Ovary (tissue), 9 donors: ENCODE data around the gene CAMTA1. TPM values are rescaled to one million over a fixed set of nuclear protein-coding genes. Genes with fewer than 3 reads are reported as not detected.

ENCODE experiments used
- DNase-seq, 5 donors: peaks; one replicate each; pipeline ENCODE4 v3.0.0-alpha.2; 2019 to 2020
- H3K27ac ChIP-seq, 2 donors: fragments of 200-600 bp; one replicate each; pipeline versions ENCODE4 v1.5.1 to v1.8.0; 2019 to 2022
- H3K27me3 ChIP-seq: fragments of 200-600 bp; one replicate; pipeline ENCODE4 v1.8.0; 2022
- H3K36me3 ChIP-seq: fragments of 200-600 bp; sonication (generic); one replicate; pipeline ENCODE4 v1.5.1; 2019
- H3K4me1 ChIP-seq: one replicate; pipeline ENCODE4 v1.8.1; 2013; ENCODE audit warnings: mild to moderate bottlenecking, moderate library complexity; ENCODE audit not compliant: insufficient read depth
- H3K4me3 ChIP-seq: fragments of 200-600 bp; sonication (generic); one replicate; pipeline ENCODE4 v1.5.1; 2017
- H3K9me3 ChIP-seq, 2 donors: fragments of 200-600 bp in 1 of 2; sonication (generic) in 1 of 2; one replicate each; pipeline versions ENCODE4 v1.5.1 to v1.8.1; 2013 to 2019; ENCODE audit warnings: mild to moderate bottlenecking in 1 of 2, moderate library complexity in 1 of 2
- EP300 ChIP-seq: sonication (generic); formaldehyde crosslinking; IDR thresholded peaks from one replicate; pipeline ENCODE4 v1.6.1; 2017; ENCODE audit warnings: antibody characterized with exemption
- POLR2A ChIP-seq: fragments of 450-650 bp; IDR thresholded peaks from one replicate; pipeline ENCODE4 v1.6.1; 2017; ENCODE audit warnings: antibody characterized with exemption, mild to moderate bottlenecking, moderate library complexity
- WGBS, 3 donors: extraction: QIAGEN DNeasy Blood & Tissue Kit in 1 of 3; methylation state at CpG; one replicate each; pipeline versions ENCODE4 v1.1.5 to v1.1.7; 2013 to 2017; 5-methylcytosine and 5-hydroxymethylcytosine counted together
- intact Hi-C, 4 donors: fragments of 100-400 bp; cut with DNase I; formaldehyde crosslinking; loops; one replicate each; pipeline versions ENCODE4 v1.11.0 to v1.15.1; 2022 to 2023
- polyA plus RNA-seq, 2 donors: library from polyadenylated mRNA; stranded (reverse); fragments of 200-250 nt in 1 of 2; fragments of 350-450 nt in 1 of 2; fragmentation: Illumina TruSeq in 1 of 2; extraction: RNeasy Lipid Tissue Mini Kit (QIAGEN cat#74804) in 1 of 2; gene quantifications; one replicate each; pipeline ENCODE4 v1.2.3, GENCODE V29; 2013 to 2014
- total RNA-seq, 7 donors: library from RNA; depleted of rRNA in 2 of 7; stranded (reverse); fragments of >200 nt in 2 of 7; fragmentation: NEBNext Ultra II Directional in 3 of 7; extraction: Animal tissue kit (Norgen Biotek cat#: 25700) in 3 of 7; gene quantifications; one replicate each; pipeline versions ENCODE4 v1.1.0 to v1.2.4, GENCODE V29; 2016 to 2023
- TF ChIP-seq, protein P1 (sequence below), 3 donors: fragments of 450-650 bp in 2 of 3; fragments of 200-600 bp in 1 of 3; IDR thresholded peaks; one replicate each; pipeline versions ENCODE4 v1.5.1 to v1.8.0; 2016 to 2022; ENCODE audit warnings: antibody characterized with exemption in 3 of 3, mild to moderate bottlenecking in 1 of 3
- donor health status: DM: no; HTN: no; CAD: no; lungs with moderate emphysema.
- donor health status: DM: no; HTN: no; CAD: no.
- donor health status: Bipolar disorder and iron deficiency.
- donor health status: DM: yes; HTN: yes; CAD: no.
- donor health status: DM: no; HTN: no; CAD: no.
- donor health status: DM: yes; HTN: yes; CAD: no.

The CAMTA1 gene
- total and polyA plus RNA-seq, 9 donors, result 51.1 to 150 (median 67.4) TPM

DNA sequence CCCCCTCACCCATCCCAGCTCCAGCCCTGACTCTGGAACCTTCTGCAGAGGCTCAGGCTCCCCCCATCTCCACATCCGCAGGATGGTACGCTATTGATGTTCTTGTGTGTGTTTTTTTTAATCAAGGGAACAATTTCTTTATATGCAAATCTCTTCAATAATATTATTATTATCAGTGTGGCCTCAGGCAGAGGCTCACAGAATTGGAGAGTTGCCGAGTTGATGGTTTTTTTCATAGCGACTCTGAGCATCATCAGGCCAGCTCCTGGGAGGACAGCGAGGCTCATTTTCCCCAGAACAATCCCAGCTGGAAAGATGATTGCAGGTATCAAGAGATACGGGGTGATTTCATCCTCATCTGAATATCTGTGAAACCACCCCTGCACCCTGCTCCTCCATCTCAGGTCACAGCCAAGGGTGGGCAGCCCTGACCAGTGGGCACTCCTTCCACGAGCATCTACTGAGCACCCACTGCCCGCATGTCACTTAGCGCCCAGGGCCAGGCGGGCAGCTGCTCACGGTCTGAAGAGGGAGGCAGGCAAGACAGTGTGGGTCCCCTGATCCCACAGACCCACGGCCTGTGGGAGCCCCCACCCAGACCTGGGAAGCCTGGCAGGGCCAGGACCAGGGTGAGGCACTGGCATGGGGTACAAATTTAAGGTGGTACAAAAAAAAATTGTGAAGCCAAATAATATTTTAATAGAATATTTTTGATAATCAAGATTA is 740.2 kb downstream of the CAMTA1 start:
- intact Hi-C loops, result no loop called here
- Histone ChIP-seq H3K9me3 (no peaks in the 10 kb centered on the region), H3K36me3 (no peaks in the 10 kb centered on the region), H3K4me1 (peaks cover 2% of the 10 kb centered on the region), H3K27me3 (no peaks in the 10 kb centered on the region), H3K4me3 (no peak overlapping the region), H3K27ac (no peak overlapping the region)
- 80 to 87% (median 84%) methylated on average over 12 of the region's 12 CpGs for WGBS, 3 donors
- TF ChIP-seq POLR2A (no peak), EP300 (no peak)
- TF ChIP-seq, protein P1, sequence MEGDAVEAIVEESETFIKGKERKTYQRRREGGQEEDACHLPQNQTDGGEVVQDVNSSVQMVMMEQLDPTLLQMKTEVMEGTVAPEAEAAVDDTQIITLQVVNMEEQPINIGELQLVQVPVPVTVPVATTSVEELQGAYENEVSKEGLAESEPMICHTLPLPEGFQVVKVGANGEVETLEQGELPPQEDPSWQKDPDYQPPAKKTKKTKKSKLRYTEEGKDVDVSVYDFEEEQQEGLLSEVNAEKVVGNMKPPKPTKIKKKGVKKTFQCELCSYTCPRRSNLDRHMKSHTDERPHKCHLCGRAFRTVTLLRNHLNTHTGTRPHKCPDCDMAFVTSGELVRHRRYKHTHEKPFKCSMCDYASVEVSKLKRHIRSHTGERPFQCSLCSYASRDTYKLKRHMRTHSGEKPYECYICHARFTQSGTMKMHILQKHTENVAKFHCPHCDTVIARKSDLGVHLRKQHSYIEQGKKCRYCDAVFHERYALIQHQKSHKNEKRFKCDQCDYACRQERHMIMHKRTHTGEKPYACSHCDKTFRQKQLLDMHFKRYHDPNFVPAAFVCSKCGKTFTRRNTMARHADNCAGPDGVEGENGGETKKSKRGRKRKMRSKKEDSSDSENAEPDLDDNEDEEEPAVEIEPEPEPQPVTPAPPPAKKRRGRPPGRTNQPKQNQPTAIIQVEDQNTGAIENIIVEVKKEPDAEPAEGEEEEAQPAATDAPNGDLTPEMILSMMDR (IDR thresholded peaks at IDR 0.05), result no peak
- DNase-seq, result no peak

DNA sequence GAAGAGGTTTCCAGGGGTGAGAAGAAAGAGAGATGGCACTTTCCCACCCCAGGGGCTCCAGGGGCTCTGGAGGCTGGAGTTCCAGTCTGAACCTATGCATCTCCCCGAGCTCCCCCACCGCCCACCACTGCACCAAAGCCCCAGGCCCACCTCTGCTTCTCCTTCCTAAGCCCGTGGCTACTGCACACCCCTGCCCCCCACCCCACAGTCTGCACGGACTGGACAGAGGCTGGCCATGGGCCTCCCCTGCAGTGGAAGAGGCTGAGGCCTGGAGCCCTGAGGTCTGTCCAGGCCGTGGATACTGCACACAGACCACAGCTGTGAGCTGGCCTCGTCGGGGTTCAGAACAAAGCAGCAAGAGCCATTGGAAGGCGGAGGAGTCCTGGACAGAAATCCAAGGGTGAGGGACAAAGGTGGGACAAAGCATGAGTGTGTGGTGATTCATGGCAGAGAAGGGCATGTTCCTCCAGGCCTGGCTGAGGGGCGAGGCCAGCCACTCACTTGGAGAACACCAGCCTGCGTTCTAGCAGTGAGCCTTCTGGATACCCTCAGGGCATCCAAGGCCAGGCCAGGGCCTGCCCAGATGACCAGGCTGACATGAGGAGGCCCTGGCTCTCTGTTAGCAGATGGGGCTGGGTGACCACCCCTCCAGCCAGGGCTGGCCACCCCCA is 741.1 kb downstream of the CAMTA1 start:
- 89 to 93% (median 92%) methylated on average over 10 of the region's 10 CpGs for WGBS, 3 donors
- no peak for DNase-seq
- intact Hi-C loops, result no loop called here

DNA sequence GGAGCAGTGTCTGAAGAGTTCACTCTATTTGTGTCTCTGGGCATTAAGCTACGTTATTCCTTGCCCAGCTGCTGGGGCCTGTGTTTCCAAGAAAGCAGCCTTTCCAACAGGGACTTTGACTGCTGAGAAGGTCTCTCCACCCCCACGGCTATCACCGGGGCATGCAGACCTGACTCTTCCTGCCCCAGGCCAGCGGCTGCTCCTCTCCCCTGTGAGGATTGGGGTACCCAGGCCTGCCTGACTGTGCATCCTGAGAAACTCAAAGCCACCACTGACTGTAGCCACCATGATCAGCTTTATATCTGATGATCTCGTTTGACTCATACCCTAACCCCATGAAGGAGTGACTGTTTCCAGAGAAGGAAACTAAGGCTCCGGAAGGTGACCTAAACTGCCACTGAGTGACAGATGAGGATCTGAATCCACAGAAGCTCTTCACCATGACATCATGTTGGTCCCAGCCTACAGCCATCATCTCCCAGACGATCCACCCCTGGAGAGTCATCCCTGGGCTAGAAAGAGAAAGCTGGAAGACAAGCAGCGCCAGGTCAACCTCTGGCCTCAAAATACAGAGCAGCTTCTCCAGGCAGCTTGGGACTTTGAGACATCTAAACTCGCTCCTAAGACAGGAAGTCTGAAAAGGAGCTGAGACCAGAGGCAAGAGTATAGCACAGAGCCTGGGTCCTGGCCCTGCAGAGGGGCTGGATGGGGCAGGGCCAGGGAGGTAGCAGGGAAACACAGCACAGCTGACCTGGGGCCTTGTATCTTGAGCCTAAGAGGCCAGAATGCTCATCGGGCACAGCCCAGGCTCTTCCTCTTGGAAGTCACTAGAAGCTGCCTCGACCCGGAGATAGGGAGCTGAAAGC is 741.8 kb downstream of the CAMTA1 start:
- WGBS, 3 donors, result 92% methylated on average over 12 of the region's 12 CpGs
- H3K27me3 ChIP-seq, result no peaks in the 10 kb centered on the region
- no peak for DNase-seq
- H3K4me3 ChIP-seq, result no peak overlapping the region
- intact Hi-C loops, result no loop called here
- H3K9me3 ChIP-seq, result no peaks in the 10 kb centered on the region
- H3K27ac ChIP-seq, result no peak overlapping the region
- H3K4me1 ChIP-seq, result no peaks in the 10 kb centered on the region
- TF ChIP-seq, protein P1 (IDR thresholded peaks at IDR 0.05), result no peak
- TF ChIP-seq EP300 (no peak), POLR2A (no peak)
- H3K36me3 ChIP-seq, result no peaks in the 10 kb centered on the region

More for the DNA sequence above, 741.1 kb downstream of the CAMTA1 start:
- Histone ChIP-seq H3K4me3 (no peak overlapping the region), H3K27ac (no peak overlapping the region), H3K4me1 (peaks cover 2% of the 10 kb centered on the region), H3K36me3 (no peaks in the 10 kb centered on the region), H3K9me3 (no peaks in the 10 kb centered on the region), H3K27me3 (no peaks in the 10 kb centered on the region)
- TF ChIP-seq POLR2A (no peak), EP300 (no peak)
- TF ChIP-seq, protein P1 (IDR thresholded peaks at IDR 0.05), result no peak

DNA sequence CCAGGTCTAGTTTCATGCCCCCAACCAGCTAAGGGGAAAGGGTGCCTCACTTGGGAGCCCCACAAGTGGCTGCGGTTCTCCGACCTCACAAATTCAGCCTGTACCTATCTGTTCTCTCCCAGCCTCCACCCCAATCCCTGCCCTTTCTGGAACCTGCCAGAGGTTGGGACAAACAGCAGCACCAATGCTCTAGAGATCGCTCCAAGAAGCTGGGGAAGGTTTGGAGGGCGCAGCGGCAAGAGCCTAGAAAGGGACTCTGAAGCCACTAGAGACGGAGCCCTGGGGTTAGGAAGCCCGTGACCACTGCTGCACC is 742.4 kb downstream of the CAMTA1 start:
- no peak for DNase-seq
- Histone ChIP-seq H3K27me3 (no peaks in the 10 kb centered on the region), H3K27ac (no peak overlapping the region), H3K4me3 (no peak overlapping the region), H3K36me3 (no peaks in the 10 kb centered on the region), H3K9me3 (no peaks in the 10 kb centered on the region), H3K4me1 (no peaks in the 10 kb centered on the region)
- intact Hi-C loops, result no loop called here
- TF ChIP-seq, protein P1 (IDR thresholded peaks at IDR 0.05), result no peak
- TF ChIP-seq POLR2A, result no peak
- no peak for TF ChIP-seq EP300
- 92 to 96% (median 93%) methylated on average over 7 of the region's 7 CpGs for WGBS, 3 donors
